HepG2 (cell line): ENCODE results near the gene NEK8. TPM values are rescaled to one million over a fixed set of nuclear protein-coding genes. Genes with fewer than 3 reads are reported as not detected.

Source experiments
- ATAC-seq: fragments of 200-7000 bp; cut with Tn5 transposase; 3 replicates; pipeline ENCODE4 v1.9.1; 2020; ENCODE audit warnings: mild to moderate bottlenecking, moderate library complexity
- BruUV-seq: library from RNA; stranded (reverse); fragments of 400-500 nt; replicated peaks from 2 replicates; lab custom pipeline; 2021; lab: Mats Ljungman, UMichigan
- CTCF ChIA-PET: fragments of 300-600 bp; formaldehyde crosslinking; extraction: SDS; loops from one replicate; lab custom pipeline; 2021; ENCODE audit warnings: low total read pairs, inconsistent platforms, low intra/inter-chr PET ratio; lab: Yijun Ruan, JAX
- POLR2A ChIA-PET: fragments of 350-600 bp; sonication (Branson Sonifier 250); formaldehyde crosslinking; loops from one replicate; lab custom pipeline; 2020; ENCODE audit warnings: antibody characterized with exemption, inconsistent platforms; lab: Yijun Ruan, JAX
- DNase-seq: peaks from one replicate; pipeline ENCODE4 v3.0.0-alpha.2; 2015; ENCODE audit warnings: low spot score
- FAIRE-seq: peaks from 3 replicates; lab custom pipeline; 2011; peaks lifted over from hg19 to GRCh38; lab: Jason Lieb, UNC
- H2AFZ ChIP-seq: one replicate; pipeline ENCODE4 v1.6.1; 2011; ENCODE audit warnings: low read length, inconsistent platforms
- H3K27ac ChIP-seq: fragments of 300-600 bp; 3 replicates; pipeline ENCODE4 v1.8.0; 2011; ENCODE audit warnings: mixed run types, mild to moderate bottlenecking, mixed read lengths, low read length, inconsistent platforms; ENCODE audit not compliant: insufficient read depth; ENCODE audit errors: extremely low read length
- H3K27me3 ChIP-seq, 2 experiments: fragments of 200-600 bp in 1 of 2; 2 replicates in 1 of 2; 3 replicates in 1 of 2; pipeline versions ENCODE4 v1.6.0 to v1.8.0; 2011; ENCODE audit warnings: low read length in 2 of 2, mild to moderate bottlenecking in 2 of 2, moderate library complexity in 2 of 2, inconsistent platforms in 1 of 2; ENCODE audit not compliant: insufficient read depth in 2 of 2, control insufficient read depth in 1 of 2
- H3K36me3 ChIP-seq, 2 experiments: fragments of 200-600 bp in 1 of 2; replicated peaks in 1 of 2; 2 replicates in 1 of 2; 3 replicates in 1 of 2; pipeline versions ENCODE4 v1.5.1 to v1.8.0; 2011; ENCODE audit warnings: low read length in 2 of 2, inconsistent platforms in 1 of 2; ENCODE audit not compliant: insufficient read depth in 2 of 2, control insufficient read depth in 1 of 2
- H3K4me1 ChIP-seq: 2 replicates; pipeline ENCODE4 v1.5.1; 2012; ENCODE audit warnings: low read length, inconsistent platforms; ENCODE audit not compliant: insufficient read depth
- H3K4me2 ChIP-seq: 2 replicates; pipeline ENCODE4 v1.6.0; 2011; ENCODE audit warnings: low read depth, low read length, inconsistent platforms
- H3K4me3 ChIP-seq, 3 experiments: fragments of 200-600 bp in 1 of 3; sonication (generic), shearing (Covaris generic) in 1 of 3; replicated peaks in 1 of 3; 2 replicates each; pipeline ENCODE4 v1.5.1; 2011 to 2016; ENCODE audit warnings: low read length in 3 of 3, inconsistent platforms in 2 of 3, low read depth in 2 of 3, mild to moderate bottlenecking in 2 of 3, control low read depth in 1 of 3, mixed read lengths in 1 of 3; ENCODE audit not compliant: insufficient read depth in 1 of 3
- H3K79me2 ChIP-seq: one replicate; pipeline ENCODE4 v1.6.1; 2011; ENCODE audit warnings: low read length, inconsistent platforms; ENCODE audit not compliant: insufficient read depth
- H3K9ac ChIP-seq: 2 replicates; pipeline ENCODE4 v1.6.0; 2011; ENCODE audit warnings: mild to moderate bottlenecking, low read depth, low read length, inconsistent platforms; ENCODE audit not compliant: insufficient read depth
- H3K9me3 ChIP-seq: 2 replicates; pipeline ENCODE4 v1.5.1; 2012; ENCODE audit warnings: mild to moderate bottlenecking, low read length
- H4K20me1 ChIP-seq: 2 replicates; pipeline ENCODE4 v1.6.0; 2011; ENCODE audit warnings: inconsistent platforms, mild to moderate bottlenecking, low read length, moderate library complexity; ENCODE audit not compliant: insufficient read depth
- AGO2 ChIP-seq: fragments of 200-400 bp; formaldehyde crosslinking; optimal IDR thresholded peaks from 2 replicates; pipeline ENCODE3; 2017; ENCODE audit warnings: mild to moderate bottlenecking, low read depth, low read length, moderate library complexity
- NAIF1 ChIP-seq: sonication (generic); formaldehyde crosslinking; IDR thresholded peaks from 2 replicates; pipeline ENCODE4 v1.5.0; 2020; ENCODE audit warnings: mild to moderate bottlenecking, missing genetic modification reagents, borderline replicate concordance
- POLR2A ChIP-seq, 2 experiments: IDR thresholded peaks; 2 replicates each; pipeline ENCODE4 v1.6.1; 2011; ENCODE audit warnings: low read depth in 2 of 2, low read length in 2 of 2, mild to moderate bottlenecking in 1 of 2, moderate library complexity in 1 of 2; ENCODE audit not compliant: insufficient read depth in 1 of 2
- WGBS: methylation state at CpG from one replicate; pipeline ENCODE4 v1.1.6; 2017; ENCODE audit warnings: low lambda C conversion rate; 5-methylcytosine and 5-hydroxymethylcytosine counted together
- in situ Hi-C: cut with HindIII; loops from 2 replicates; pipeline ENCODE4 v1.10.0; 2017; ENCODE audit warnings: low pct_unique_long_range_greater_than_20kb; ENCODE audit not compliant: extremely low pct_ligation_motif_present
- intact Hi-C: fragments of 100-400 bp; cut with micrococcal nuclease; formaldehyde crosslinking; loops from one replicate; pipeline ENCODE4 v1.10.0; 2022; ENCODE audit not compliant: unreplicated experiment
- polyA plus RNA-seq, 8 experiments: library from polyadenylated mRNA; depleted of rRNA in 3 of 8; stranded (reverse) in 7 of 8; unstranded in 1 of 8; fragments of >200 nt; fragmentation: Illumina TruSeq in 4 of 8; extraction: Trizol in 4 of 8; gene quantifications; 2 replicates each; pipeline versions ENCODE4 v1.2.1 to v1.2.3, GENCODE V29; 2011 to 2016; ENCODE audit warnings: low read depth in 4 of 8, missing spikeins in 1 of 8, mixed read lengths in 1 of 8; ENCODE audit not compliant: insufficient read depth in 1 of 8
- total RNA-seq, 5 experiments: library from RNA; depleted of rRNA; stranded (reverse); fragments of >200 nt; fragmentation: Illumina TruSeq; extraction: Trizol; gene quantifications; 2 replicates each; pipeline ENCODE4 v1.2.3, GENCODE V29; 2016; ENCODE audit warnings: low read depth in 1 of 5
- TF ChIP-seq, protein P1 (sequence below): fragments of 450-650 bp; IDR thresholded peaks from 2 replicates; pipeline ENCODE4 v1.6.1; 2017; ENCODE audit warnings: mild to moderate bottlenecking

Gene NEK8
- total and polyA plus RNA-seq, 2 of the 13 experiments (the other 11 are each of a cell fraction or from before 2014, with no cell fraction given), result 5.8 to 13.5 TPM

GRCh38 chr17:28704219-28704858 lies 24.2 kb upstream of the NEK8 start:
- ChIA-PET POLR2A (interaction anchor here (1.5 to 10.8 kb wide), 2 partner anchors 17 to 23 kb away, joined by 3 to 220 read pairs; partner anchors contain the start of gene RPL23A), CTCF (no interaction called here)
- no peak overlapping the region for H3K27ac ChIP-seq
- H3K27me3 ChIP-seq, result no peaks in the 10 kb centered on the region
- peaks cover 55% of the 10 kb centered on the region for H3K4me1 ChIP-seq
- H3K36me3 ChIP-seq, result peaks cover 23 to 36% of the 10 kb centered on the region in 2 experiments
- 100% methylated on average over 10 of the region's 14 CpGs for WGBS
- 0 out of 4 replicates have a peak, but pooled peaks of 1 of the 2 experiments have one; percentile 7 for TF ChIP-seq POLR2A (IDR thresholded peaks at IDR 0.05; ENCODE audit: insufficient read depth in 1 of 2, low read depth in 2 of 2, low read length in 2 of 2)
- TF ChIP-seq NAIF1 (CRISPR knock-in tag), result no peak
- TF ChIP-seq, protein P1, sequence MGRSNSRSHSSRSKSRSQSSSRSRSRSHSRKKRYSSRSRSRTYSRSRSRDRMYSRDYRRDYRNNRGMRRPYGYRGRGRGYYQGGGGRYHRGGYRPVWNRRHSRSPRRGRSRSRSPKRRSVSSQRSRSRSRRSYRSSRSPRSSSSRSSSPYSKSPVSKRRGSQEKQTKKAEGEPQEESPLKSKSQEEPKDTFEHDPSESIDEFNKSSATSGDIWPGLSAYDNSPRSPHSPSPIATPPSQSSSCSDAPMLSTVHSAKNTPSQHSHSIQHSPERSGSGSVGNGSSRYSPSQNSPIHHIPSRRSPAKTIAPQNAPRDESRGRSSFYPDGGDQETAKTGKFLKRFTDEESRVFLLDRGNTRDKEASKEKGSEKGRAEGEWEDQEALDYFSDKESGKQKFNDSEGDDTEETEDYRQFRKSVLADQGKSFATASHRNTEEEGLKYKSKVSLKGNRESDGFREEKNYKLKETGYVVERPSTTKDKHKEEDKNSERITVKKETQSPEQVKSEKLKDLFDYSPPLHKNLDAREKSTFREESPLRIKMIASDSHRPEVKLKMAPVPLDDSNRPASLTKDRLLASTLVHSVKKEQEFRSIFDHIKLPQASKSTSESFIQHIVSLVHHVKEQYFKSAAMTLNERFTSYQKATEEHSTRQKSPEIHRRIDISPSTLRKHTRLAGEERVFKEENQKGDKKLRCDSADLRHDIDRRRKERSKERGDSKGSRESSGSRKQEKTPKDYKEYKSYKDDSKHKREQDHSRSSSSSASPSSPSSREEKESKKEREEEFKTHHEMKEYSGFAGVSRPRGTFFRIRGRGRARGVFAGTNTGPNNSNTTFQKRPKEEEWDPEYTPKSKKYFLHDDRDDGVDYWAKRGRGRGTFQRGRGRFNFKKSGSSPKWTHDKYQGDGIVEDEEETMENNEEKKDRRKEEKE, result no peak
- peak; percentile 70 for TF ChIP-seq AGO2
- no TSS peak for BruUV-seq
- H4K20me1 ChIP-seq, result no peaks in the 10 kb centered on the region
- intact Hi-C loops, result no loop called here
- H3K4me3 ChIP-seq, result no peak overlapping the region
- DNase-seq (no peak), ATAC-seq (no peak), FAIRE-seq (no peak)
- H3K9me3 ChIP-seq, result no peaks in the 10 kb centered on the region
- in situ Hi-C loops, result no loop called here
- no peak overlapping the region for H3K4me2 ChIP-seq
- H3K9ac ChIP-seq, result no peak overlapping the region
- no peak overlapping the region for H2AFZ ChIP-seq
- no peaks in the 10 kb centered on the region for H3K79me2 ChIP-seq
